GM18858 (cell line): Measurements from ENCODE around the gene CCDC134.
"Not testable (repeated sequence)": the region's sequence is repeated elsewhere in the genome, so short reads cannot be mapped to it uniquely, and the experiment has no call there.

Source experiments
- ATAC-seq: cut with Tn5 transposase; IDR thresholded peaks from one replicate; pipeline ENCODE4 v1.9.1; 2021; ENCODE audit not compliant: unreplicated experiment

The CCDC134 gene

DNA sequence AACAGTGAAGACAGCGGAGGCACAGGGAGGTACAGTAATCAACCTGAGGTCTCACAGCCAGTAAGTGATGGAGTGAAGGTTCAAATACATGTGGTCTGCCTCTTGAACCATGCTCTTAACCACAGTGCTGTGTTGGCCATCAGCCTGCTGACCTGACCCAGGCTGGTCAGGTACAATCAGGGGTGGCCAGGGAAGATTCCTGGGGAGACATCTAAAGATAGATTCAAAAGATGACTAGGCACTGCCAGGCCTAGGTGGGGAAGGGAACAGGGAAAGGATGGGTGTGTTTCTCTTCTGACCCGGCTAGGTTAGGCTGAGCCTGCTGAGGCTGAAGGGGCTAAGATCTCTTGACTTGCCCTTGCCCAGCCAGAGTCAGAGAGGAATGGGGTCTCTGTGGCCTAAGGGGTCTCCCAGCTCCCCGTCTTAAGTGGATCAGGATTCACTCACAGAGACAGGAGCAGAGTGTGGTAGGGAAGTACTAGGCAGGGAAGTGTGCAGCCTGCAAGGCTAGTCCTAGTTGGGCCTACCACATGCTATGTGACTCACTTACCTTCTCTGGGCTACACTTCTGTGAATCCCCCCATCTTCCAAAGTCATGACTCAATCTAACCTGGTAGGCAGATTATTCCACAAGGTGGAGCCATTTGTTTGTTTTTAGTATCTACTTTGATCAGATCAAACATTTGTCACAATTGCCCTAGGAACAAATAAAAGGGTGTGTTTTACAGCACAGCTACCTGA, 22.0 kb downstream of the CCDC134 start:
- ATAC-seq, result no peak

GRCh38 chr22:41823797-41824196, 23.3 kb downstream of the CCDC134 start:
- ATAC-seq, result no peak

DNA sequence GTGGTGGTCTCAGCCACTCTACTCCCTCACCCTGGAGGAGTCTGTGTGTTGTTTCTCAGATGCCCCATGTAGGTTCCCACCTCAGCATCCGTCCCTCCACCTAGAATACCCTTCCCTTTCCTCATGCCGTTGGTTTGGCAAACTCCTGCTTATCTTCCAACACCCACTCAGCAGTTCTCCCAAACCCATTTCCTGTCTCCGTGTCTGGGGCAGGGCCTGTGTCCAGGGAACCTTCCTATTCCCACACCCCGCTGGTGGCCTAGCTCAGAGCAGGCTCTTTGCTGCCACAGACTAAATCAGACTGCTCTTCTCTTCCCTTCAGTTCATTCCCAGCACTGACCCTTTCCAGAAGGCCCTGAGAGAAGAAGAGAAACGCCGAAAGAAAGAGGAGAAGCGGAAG, 24.9 kb downstream of the CCDC134 start:
- ATAC-seq, result no peak

- ATAC-seq, result no peak
Measured at GRCh38 chr22:41826021-41826420, 25.5 kb downstream of the CCDC134 start.

GRCh38 chr22:41826430-41827383, 26.2 kb downstream of the CCDC134 start:
- no peak for ATAC-seq

GRCh38 chr22:41827671-41828070, 27.2 kb downstream of the CCDC134 start:
- no peak for ATAC-seq

DNA sequence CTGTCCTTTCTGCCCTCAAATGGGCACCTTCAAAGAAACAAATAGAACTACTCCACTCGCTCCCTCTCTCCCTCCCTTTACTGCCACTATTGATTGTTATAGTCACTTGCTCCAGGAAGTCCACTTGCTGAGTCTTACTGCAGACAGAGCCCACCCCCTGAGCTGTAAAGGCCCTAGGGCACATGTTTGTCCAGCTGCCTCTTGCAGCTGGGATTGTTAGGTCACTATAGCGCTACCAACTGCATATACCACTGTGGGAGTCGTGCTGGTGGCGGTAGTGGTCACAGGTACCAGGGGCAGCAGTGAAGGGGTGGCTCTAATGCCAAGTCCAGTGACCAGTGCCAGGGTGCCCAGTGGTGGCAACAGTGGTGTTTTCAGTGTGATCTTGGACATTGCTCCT, 28.0 kb downstream of the CCDC134 start:
- no peak for ATAC-seq

DNA sequence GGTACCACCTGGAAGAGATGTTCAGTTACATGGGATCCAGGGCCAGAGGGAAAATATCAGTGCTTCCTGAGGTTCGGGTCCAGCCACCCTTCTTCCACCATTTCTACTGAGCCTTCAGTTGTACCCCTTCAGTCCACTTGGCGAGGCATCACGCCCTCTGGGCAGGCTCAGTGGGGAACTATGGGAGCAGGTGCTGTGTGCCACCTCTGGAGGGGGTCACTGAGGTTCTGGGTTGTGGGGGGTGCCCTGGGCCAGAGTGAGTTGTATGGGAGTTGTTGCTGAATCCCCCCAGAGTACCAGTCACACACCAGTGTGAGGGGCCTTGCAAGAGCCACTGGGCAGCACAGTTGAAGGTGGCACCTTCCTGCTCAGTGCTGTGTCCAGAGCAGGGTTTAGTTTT, 29.7 kb downstream of the CCDC134 start:
- ATAC-seq, result no peak

DNA sequence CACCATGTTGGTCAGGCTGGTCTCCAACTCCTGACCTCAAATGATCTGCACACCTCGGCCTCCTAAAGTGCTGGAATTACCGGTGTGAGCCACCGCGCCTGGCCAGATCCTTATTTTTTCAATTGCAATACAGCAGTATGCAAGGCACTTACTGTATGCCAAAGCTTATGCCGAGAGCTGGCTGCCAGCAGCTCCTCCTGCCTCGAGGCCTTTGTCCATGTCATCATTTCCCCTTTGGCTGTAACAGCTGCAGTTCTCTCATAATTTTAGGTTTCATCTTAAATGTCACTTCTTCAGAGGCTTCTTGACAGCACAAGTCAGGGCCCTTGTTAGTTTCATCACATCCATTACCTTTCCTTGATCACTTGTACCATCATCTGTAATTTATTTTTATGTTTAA, 30.9 kb downstream of the CCDC134 start:
- no peak for ATAC-seq

DNA sequence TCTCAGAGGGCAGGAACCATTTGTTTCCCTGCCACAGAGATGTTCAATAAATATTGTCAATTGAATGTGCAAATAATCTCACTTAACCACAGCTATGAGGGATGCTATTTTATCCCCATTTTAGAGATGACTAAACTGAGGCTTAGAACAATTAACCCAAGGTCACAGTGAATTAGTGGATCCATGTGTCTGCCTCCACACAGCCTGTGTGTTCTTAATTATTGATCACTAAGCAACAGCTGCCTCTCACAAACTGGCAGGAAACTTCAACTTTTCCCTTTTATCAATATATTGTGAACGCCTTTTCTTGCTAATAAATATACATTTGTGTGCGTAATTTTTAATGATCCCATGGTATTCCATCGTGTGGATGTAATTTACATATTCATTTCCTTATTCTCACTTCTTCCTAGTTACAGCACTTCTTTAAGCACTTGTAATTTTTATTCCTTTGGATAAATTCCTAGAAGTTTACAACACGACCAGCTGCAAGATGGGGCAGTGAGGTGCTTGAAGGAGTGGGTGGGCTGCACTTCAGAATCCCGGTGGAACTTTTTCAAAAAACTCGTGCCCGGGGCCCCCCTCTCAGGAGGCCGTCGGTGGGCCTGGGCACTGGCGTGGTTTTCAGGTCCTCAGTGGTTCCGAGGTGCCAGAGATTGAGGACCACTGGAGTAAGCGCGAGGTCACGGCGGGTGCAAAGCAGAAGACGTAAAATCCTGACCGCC, 31.5 kb downstream of the CCDC134 start:
- ATAC-seq, result no peak

GRCh38 chr22:41832553-41833368, 32.3 kb downstream of the CCDC134 start, which contains the start of gene SREBF2:
Gene SREBF2, plus strand, starts transcription at chr22:41833105. Its CDS starts 166 bp downstream, at chr22:41833271.
- peak; percentile 78 for ATAC-seq

GRCh38 chr22:41833369-41834004, 33.0 kb downstream of the CCDC134 start:
- ATAC-seq, result peak; percentile 11

GRCh38 chr22:41834005-41834944, 33.8 kb downstream of the CCDC134 start:
- no peak for ATAC-seq

- not testable (repeated sequence) for ATAC-seq
Measured at GRCh38 chr22:41835462-41835861, 35.0 kb downstream of the CCDC134 start.

DNA sequence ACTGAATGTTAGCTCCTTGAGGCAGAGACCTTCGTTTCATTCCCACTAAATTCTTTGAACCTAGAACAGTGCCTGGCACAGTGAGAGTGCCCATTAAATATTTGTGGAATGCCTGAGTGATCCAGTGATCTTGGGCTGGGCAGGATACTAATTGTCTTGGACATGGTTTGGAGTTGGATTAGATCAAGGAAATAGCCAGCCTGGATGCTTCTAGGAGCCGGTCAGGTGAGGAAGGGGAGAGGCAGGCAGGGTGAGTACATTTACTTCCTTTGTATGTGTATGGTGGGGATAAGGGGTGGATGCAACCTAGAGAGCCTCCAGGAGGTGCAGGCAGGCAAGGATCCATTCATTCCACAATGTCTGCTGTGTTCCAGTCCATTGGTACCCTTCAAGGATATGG, 36.1 kb downstream of the CCDC134 start:
- no peak for ATAC-seq

DNA sequence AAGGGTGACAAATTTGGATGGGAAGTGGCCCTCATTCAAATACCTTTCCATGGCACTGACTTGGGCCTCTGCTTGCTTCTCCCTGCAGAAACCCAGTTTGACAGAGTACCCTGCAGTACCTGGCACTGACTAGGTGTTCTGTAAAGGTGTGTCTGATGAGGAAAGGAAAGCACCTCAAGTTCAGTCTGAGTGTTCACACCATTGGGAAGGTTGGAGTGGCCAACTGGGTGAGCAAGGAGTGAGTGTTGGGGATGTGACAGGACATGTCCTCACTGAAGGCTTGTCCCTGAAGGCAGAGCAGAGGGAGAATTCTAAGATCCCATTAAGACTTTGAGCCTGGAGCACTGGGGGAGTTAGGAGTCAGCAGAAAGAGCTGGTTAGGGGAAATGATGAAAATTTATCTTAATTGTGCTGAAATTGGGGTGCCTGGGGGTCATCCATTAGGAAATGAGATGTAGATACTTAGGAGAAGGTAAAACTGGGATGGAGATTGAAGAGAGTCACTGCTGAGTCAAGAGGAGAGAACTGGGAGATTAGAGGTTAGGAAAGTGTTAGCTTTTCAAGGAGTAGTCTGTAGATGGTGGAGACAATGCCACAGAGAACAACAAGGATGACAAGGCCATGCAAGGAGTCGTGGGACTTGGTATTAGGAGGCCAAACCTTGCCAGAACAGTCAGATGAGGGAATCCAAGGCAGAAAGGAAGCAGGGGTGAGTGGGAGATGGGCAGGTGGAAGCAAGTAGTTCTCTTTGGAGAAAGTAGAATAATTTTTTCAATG, 38.6 kb downstream of the CCDC134 start:
- ATAC-seq, result no peak

DNA sequence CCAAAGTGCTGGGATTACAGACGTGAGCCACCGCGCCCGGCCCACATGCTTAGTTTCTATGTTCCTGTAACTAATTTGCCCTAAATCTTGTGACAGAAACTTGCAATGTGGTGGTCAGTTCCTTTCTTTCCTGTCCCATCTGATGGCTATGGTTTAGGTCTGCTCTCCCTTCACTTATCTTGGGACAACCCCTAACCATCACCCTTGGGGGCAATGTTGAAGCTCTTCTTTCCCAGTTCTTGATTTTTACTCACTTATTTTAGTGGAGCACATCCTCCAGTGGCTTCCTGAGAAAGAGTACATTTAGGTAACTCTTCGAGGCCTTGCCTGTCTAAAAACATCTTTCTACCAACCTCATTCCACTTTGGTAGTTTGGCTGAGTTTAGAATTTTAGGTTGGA, 39.7 kb downstream of the CCDC134 start:
- ATAC-seq, result no peak

DNA sequence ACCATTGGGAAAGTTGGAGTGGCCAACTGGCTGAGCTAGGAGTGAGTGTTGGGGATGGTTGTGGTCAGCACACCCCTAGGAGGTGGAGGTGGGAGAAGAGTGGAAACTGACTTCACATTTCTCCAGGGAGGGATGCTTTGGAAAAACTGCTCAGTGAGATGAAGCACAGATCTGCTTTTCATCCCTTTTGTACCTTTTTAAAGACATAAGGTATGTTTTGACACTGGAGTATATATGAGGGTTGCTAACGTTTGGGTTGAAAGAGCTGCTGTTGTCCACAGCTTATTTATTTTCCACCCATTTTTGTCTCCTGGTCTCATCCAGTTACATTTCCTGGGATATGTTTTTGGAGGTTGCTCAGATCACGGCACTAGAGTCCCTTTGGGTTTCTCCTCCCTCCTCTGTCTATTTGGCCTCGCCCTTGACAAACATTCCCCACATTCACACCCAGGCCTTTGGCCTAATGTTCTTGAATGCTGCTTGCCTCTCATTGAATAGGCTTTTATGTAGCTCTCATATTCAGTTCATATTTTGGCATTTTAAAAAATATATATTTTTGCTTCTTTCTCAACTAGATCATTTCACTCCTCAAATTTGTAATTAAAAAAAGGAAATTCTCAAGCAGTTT, 40.7 kb downstream of the CCDC134 start:
- no peak for ATAC-seq
